ENCODE results near the gene MTHFD1L.

GRCh38 chr6:150898399-150899170 lies 33.1 kb downstream of the MTHFD1L start:
- TF ChIP-seq ZFP3 (CRISPR knock-in tag; IDR thresholded peaks at IDR 0.05) (no peak), TCF4 (CRISPR knock-in tag; IDR thresholded peaks at IDR 0.05; ENCODE audit: borderline replicate concordance) (no peak), CSRNP3 (CRISPR knock-in tag; IDR thresholded peaks at IDR 0.05) (no peak), ZC3H10 (CRISPR knock-in tag; IDR thresholded peaks at IDR 0.05) (no peak), ARNTL (CRISPR knock-in tag; IDR thresholded peaks at IDR 0.05; ENCODE audit: borderline replicate concordance, low read depth) (no peak), GLIS3 (CRISPR knock-in tag; IDR thresholded peaks at IDR 0.05) (no peak)
- TF ChIP-seq, protein P1, sequence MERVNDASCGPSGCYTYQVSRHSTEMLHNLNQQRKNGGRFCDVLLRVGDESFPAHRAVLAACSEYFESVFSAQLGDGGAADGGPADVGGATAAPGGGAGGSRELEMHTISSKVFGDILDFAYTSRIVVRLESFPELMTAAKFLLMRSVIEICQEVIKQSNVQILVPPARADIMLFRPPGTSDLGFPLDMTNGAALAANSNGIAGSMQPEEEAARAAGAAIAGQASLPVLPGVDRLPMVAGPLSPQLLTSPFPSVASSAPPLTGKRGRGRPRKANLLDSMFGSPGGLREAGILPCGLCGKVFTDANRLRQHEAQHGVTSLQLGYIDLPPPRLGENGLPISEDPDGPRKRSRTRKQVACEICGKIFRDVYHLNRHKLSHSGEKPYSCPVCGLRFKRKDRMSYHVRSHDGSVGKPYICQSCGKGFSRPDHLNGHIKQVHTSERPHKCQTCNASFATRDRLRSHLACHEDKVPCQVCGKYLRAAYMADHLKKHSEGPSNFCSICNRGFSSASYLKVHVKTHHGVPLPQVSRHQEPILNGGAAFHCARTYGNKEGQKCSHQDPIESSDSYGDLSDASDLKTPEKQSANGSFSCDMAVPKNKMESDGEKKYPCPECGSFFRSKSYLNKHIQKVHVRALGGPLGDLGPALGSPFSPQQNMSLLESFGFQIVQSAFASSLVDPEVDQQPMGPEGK (CRISPR knock-in tag; IDR thresholded peaks at IDR 0.05; ENCODE audit: borderline replicate concordance) = no peak
- TF ChIP-seq, protein P2, sequence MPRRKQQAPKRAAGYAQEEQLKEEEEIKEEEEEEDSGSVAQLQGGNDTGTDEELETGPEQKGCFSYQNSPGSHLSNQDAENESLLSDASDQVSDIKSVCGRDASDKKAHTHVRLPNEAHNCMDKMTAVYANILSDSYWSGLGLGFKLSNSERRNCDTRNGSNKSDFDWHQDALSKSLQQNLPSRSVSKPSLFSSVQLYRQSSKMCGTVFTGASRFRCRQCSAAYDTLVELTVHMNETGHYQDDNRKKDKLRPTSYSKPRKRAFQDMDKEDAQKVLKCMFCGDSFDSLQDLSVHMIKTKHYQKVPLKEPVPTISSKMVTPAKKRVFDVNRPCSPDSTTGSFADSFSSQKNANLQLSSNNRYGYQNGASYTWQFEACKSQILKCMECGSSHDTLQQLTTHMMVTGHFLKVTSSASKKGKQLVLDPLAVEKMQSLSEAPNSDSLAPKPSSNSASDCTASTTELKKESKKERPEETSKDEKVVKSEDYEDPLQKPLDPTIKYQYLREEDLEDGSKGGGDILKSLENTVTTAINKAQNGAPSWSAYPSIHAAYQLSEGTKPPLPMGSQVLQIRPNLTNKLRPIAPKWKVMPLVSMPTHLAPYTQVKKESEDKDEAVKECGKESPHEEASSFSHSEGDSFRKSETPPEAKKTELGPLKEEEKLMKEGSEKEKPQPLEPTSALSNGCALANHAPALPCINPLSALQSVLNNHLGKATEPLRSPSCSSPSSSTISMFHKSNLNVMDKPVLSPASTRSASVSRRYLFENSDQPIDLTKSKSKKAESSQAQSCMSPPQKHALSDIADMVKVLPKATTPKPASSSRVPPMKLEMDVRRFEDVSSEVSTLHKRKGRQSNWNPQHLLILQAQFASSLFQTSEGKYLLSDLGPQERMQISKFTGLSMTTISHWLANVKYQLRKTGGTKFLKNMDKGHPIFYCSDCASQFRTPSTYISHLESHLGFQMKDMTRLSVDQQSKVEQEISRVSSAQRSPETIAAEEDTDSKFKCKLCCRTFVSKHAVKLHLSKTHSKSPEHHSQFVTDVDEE (CRISPR knock-in tag; IDR thresholded peaks at IDR 0.05) = no peak

All from SK-N-SH treated with all-trans-retinoic acid at 6 μM for 48 hours (cell line).